DND-41 (cell line): ENCODE measurements around the gene TSPAN18.

Experiments
- ATAC-seq: fragments of 200-7000 bp; cut with Tn5 transposase; 3 replicates; pipeline ENCODE4 v1.9.1; 2021; ENCODE audit warnings: low read depth; ENCODE audit not compliant: insufficient read depth
- DNase-seq: peaks from one replicate; pipeline ENCODE4 v3.0.0-alpha.2; 2020
- H2AFZ ChIP-seq: 2 replicates; pipeline ENCODE4 v1.6.0; 2012; ENCODE audit warnings: low read depth, low read length
- H3K27ac ChIP-seq: 2 replicates; pipeline ENCODE4 v1.5.1; 2012; ENCODE audit warnings: low read length, inconsistent platforms
- H3K27me3 ChIP-seq: fragments of 200-600 bp; sonication (generic); 2 replicates; pipeline ENCODE4 v1.6.0; 2012; ENCODE audit warnings: low read length, mild to moderate bottlenecking, inconsistent platforms; ENCODE audit not compliant: insufficient read depth, poor library complexity
- H3K36me3 ChIP-seq: 2 replicates; pipeline ENCODE4 v1.5.1; 2012; ENCODE audit warnings: low read length, inconsistent platforms; ENCODE audit not compliant: insufficient read depth
- H3K4me1 ChIP-seq: 2 replicates; pipeline ENCODE4 v1.5.1; 2012; ENCODE audit warnings: mild to moderate bottlenecking, low read length; ENCODE audit not compliant: insufficient read depth
- H3K4me2 ChIP-seq: 2 replicates; pipeline ENCODE4 v1.6.0; 2012; ENCODE audit warnings: mild to moderate bottlenecking, moderate library complexity, low read length, inconsistent platforms; ENCODE audit not compliant: insufficient read depth
- H3K4me3 ChIP-seq, 2 experiments: fragments of 200-600 bp in 1 of 2; shearing (Covaris generic) in 1 of 2; 2 replicates each; pipeline ENCODE4 v1.5.1; 2012 to 2016; ENCODE audit warnings: inconsistent platforms in 2 of 2, low read length in 2 of 2, mild to moderate bottlenecking in 2 of 2, low read depth in 1 of 2, moderate library complexity in 1 of 2
- H3K79me2 ChIP-seq: 2 replicates; pipeline ENCODE4 v1.6.0; 2012; ENCODE audit warnings: low read length, inconsistent platforms; ENCODE audit not compliant: insufficient read depth
- H3K9ac ChIP-seq: 2 replicates; pipeline ENCODE4 v1.6.0; 2012; ENCODE audit warnings: low read depth, mild to moderate bottlenecking, inconsistent platforms, low read length, moderate library complexity
- H3K9me3 ChIP-seq: 2 replicates; pipeline ENCODE4 v1.5.1; 2012; ENCODE audit warnings: low read length, moderate library complexity, mild to moderate bottlenecking, inconsistent platforms; ENCODE audit not compliant: insufficient read depth, severe bottlenecking
- H4K20me1 ChIP-seq: 2 replicates; pipeline ENCODE4 v1.6.0; 2012; ENCODE audit warnings: low read length; ENCODE audit not compliant: insufficient read depth
- CTCF ChIP-seq: IDR thresholded peaks from 2 replicates; pipeline ENCODE4 v1.5.1; 2012; ENCODE audit warnings: borderline replicate concordance, low read length, moderate library complexity, mild to moderate bottlenecking; ENCODE audit not compliant: poor library complexity, severe bottlenecking; ENCODE audit errors: extremely low read depth
- EZH2 ChIP-seq: IDR thresholded peaks from 3 replicates; pipeline ENCODE4 v1.6.1; 2012; ENCODE audit warnings: borderline replicate concordance, low read depth, mild to moderate bottlenecking, moderate library complexity, low read length, inconsistent platforms; ENCODE audit not compliant: severe bottlenecking

Gene TSPAN18

GRCh38 chr11:44954051-44954906, 227.5 kb downstream of the TSPAN18 start:
- DNase-seq, result no peak

GRCh38 chr11:44955015-44955738, 228.4 kb downstream of the TSPAN18 start:
- Histone ChIP-seq H3K36me3 (no peaks in the 10 kb centered on the region), H3K4me1 (peaks cover 6% of the 10 kb centered on the region; the same call in 1 of the 2 replicates), H3K27me3 (no peaks in the 10 kb centered on the region), H3K4me3 (no peak overlapping the region), H3K4me2 (no peak overlapping the region), H2AFZ (no peak overlapping the region), H3K9me3 (no peaks in the 10 kb centered on the region), H3K79me2 (no peaks in the 10 kb centered on the region), H4K20me1 (no peaks in the 10 kb centered on the region), H3K27ac (no peak overlapping the region), H3K9ac (no peak overlapping the region)
- peak; percentile 86 for ATAC-seq
- TF ChIP-seq CTCF (no peak), EZH2 (no peak)
- peak; percentile 55 for DNase-seq

More at GRCh38 chr11:44954051-44954906, 227.5 kb downstream of the TSPAN18 start:
- TF ChIP-seq CTCF (no peak), EZH2 (no peak)
- H3K4me1 ChIP-seq, result peaks cover 6% of the 10 kb centered on the region; the same call in 1 of the 2 replicates
- H2AFZ ChIP-seq, result no peak overlapping the region
- no peak overlapping the region for H3K4me2 ChIP-seq
- H3K4me3 ChIP-seq, result no peak overlapping the region
- no peak overlapping the region for H3K9ac ChIP-seq
- H3K9me3 ChIP-seq, result no peaks in the 10 kb centered on the region
- no peaks in the 10 kb centered on the region for H3K36me3 ChIP-seq
- H4K20me1 ChIP-seq, result no peaks in the 10 kb centered on the region
- no peaks in the 10 kb centered on the region for H3K27me3 ChIP-seq
- no peaks in the 10 kb centered on the region for H3K79me2 ChIP-seq
- no peak overlapping the region for H3K27ac ChIP-seq
- no peak for ATAC-seq

- Histone ChIP-seq H3K9ac (no peak overlapping the region), H3K4me2 (no peak overlapping the region), H3K27ac (no peak overlapping the region), H3K4me1 (peaks cover 6% of the 10 kb centered on the region; the same call in 1 of the 2 replicates), H3K9me3 (no peaks in the 10 kb centered on the region), H4K20me1 (no peaks in the 10 kb centered on the region), H3K27me3 (no peaks in the 10 kb centered on the region), H3K4me3 (no peak overlapping the region), H3K36me3 (no peaks in the 10 kb centered on the region), H2AFZ (no peak overlapping the region), H3K79me2 (no peaks in the 10 kb centered on the region)
- TF ChIP-seq EZH2, result no peak
- TF ChIP-seq CTCF, result no peak
- no peak for ATAC-seq
- DNase-seq, result no peak
Observed at GRCh38 chr11:44957040-44957515, 230.3 kb downstream of the TSPAN18 start.
